GM12878 (cell line): Measurements from ENCODE around the gene NRDE2. TPM values are rescaled to one million over a fixed set of nuclear protein-coding genes. Genes with fewer than 3 reads are reported as not detected.

Source experiments
- ATAC-seq: fragments of 200-7000 bp; cut with Tn5 transposase; 3 replicates; pipeline ENCODE4 v1.9.1; 2020; ENCODE audit warnings: mild to moderate bottlenecking, moderate library complexity
- BruUV-seq: library from RNA; stranded (reverse); fragments of 400-500 nt; replicated peaks from 2 replicates; lab custom pipeline; 2021; lab: Mats Ljungman, UMichigan
- CTCF ChIA-PET: fragments of 300-600 bp; sonication (Branson Sonifier 250); formaldehyde crosslinking; extraction: SDS; loops from one replicate; lab custom pipeline; 2021; ENCODE audit warnings: inconsistent platforms; lab: Yijun Ruan, JAX
- POLR2A ChIA-PET: fragments of 350-600 bp; formaldehyde crosslinking; extraction: SDS; loops from one replicate; lab custom pipeline; 2021; ENCODE audit warnings: inconsistent platforms; lab: Charles Lee
- RAD21 ChIA-PET: fragments of 300-600 bp; sonication (Branson Sonifier 250); formaldehyde crosslinking; loops from one replicate; lab custom pipeline; 2023; ENCODE audit warnings: antibody characterized with exemption; ENCODE audit not compliant: unreplicated experiment; lab: Charles Lee
- SMC1A ChIA-PET: fragments of 300-600 bp; sonication (Branson Sonifier 250); formaldehyde crosslinking; loops from one replicate; lab custom pipeline; 2023; ENCODE audit not compliant: unreplicated experiment, uncharacterized antibody; lab: Charles Lee
- DNase-seq: peaks from one replicate; pipeline ENCODE4 v3.0.0-alpha.2; 2011; ENCODE audit warnings: low read depth, low spot score
- FAIRE-seq: peaks from 3 replicates; lab custom pipeline; 2011; peaks lifted over from hg19 to GRCh38; lab: Jason Lieb, UNC
- H2AFZ ChIP-seq: 2 replicates; pipeline ENCODE4 v1.6.0; 2011; ENCODE audit warnings: low read depth, low read length, control low read depth; ENCODE audit not compliant: control insufficient read depth
- H3K27ac ChIP-seq: 2 replicates; pipeline ENCODE4 v1.5.1; 2011; ENCODE audit warnings: control low read depth; ENCODE audit not compliant: control insufficient read depth, insufficient read depth
- H3K27me3 ChIP-seq, 2 experiments: replicated peaks in 1 of 2; 2 replicates each; pipeline versions ENCODE4 v1.6.0 to v1.6.1; 2011; ENCODE audit warnings: low read length in 1 of 2; ENCODE audit not compliant: control insufficient read depth in 2 of 2, insufficient read depth in 2 of 2
- H3K36me3 ChIP-seq, 2 experiments: 2 replicates each; pipeline ENCODE4 v1.5.1; 2011; ENCODE audit warnings: low read length in 1 of 2; ENCODE audit not compliant: control insufficient read depth in 2 of 2, insufficient read depth in 2 of 2
- H3K4me1 ChIP-seq: 2 replicates; pipeline ENCODE4 v1.6.1; 2011; ENCODE audit warnings: mild to moderate bottlenecking, low read length, moderate library complexity, mixed read lengths; ENCODE audit not compliant: control insufficient read depth, insufficient read depth
- H3K4me2 ChIP-seq: 2 replicates; pipeline ENCODE4 v1.6.0; 2011; ENCODE audit warnings: control low read depth; ENCODE audit not compliant: control insufficient read depth, insufficient read depth
- H3K4me3 ChIP-seq: fragments of 200-600 bp; sonication (generic); 2 replicates; pipeline ENCODE4 v1.5.1; 2016
- H3K79me2 ChIP-seq: 2 replicates; pipeline ENCODE4 v1.6.0; 2011; ENCODE audit warnings: low read length; ENCODE audit not compliant: control insufficient read depth, insufficient read depth
- H3K9ac ChIP-seq: 2 replicates; pipeline ENCODE4 v1.8.0; 2011; ENCODE audit warnings: low read length, control low read depth, mixed read lengths; ENCODE audit not compliant: control insufficient read depth, insufficient read depth
- H3K9me3 ChIP-seq: replicated peaks from 3 replicates; pipeline ENCODE4 v1.5.1; 2011; ENCODE audit warnings: mild to moderate bottlenecking, low read length; ENCODE audit not compliant: control insufficient read depth, insufficient read depth
- H4K20me1 ChIP-seq: 2 replicates; pipeline ENCODE4 v1.6.0; 2011; ENCODE audit not compliant: control insufficient read depth, insufficient read depth
- IKZF1 ChIP-seq: fragments of 450-650 bp; conservative IDR thresholded peaks from 2 replicates; pipeline ENCODE4 v1.6.1; 2017; ENCODE audit warnings: antibody characterized with exemption, mild to moderate bottlenecking
- SIN3A ChIP-seq: IDR thresholded peaks from 2 replicates; pipeline ENCODE4 v1.6.1; 2012; ENCODE audit warnings: low read depth, low read length, improper control_type of control experiment
- SIX5 ChIP-seq: IDR thresholded peaks from 2 replicates; pipeline ENCODE4 v1.6.1; 2011; ENCODE audit warnings: mild to moderate bottlenecking, low read depth, low read length, moderate library complexity; ENCODE audit not compliant: severe bottlenecking
- YY1 ChIP-seq: IDR thresholded peaks from 2 replicates; pipeline ENCODE4 v1.6.1; 2011; ENCODE audit warnings: low read depth, mild to moderate bottlenecking, low read length
- WGBS: methylation state at CpG from one replicate; pipeline ENCODE4 v1.1.6; 2016; ENCODE audit warnings: low lambda C conversion rate; ENCODE audit not compliant: insufficient replicate concordance, insufficient coverage; ENCODE audit errors: missing lambda C conversion rate; 5-methylcytosine and 5-hydroxymethylcytosine counted together
- in situ Hi-C: fragments of 300-500 bp; cut with MboI; formaldehyde crosslinking; loops from 9 replicates; pipeline ENCODE4 v1.14.3; 2018; ENCODE audit warnings: mixed read lengths
- intact Hi-C: fragments of 100-400 bp; cut with micrococcal nuclease; formaldehyde crosslinking; loops from one replicate; pipeline ENCODE4 v1.14.2; 2022; ENCODE audit not compliant: unreplicated experiment
- polyA plus RNA-seq, 11 experiments: library from polyadenylated mRNA; depleted of rRNA in 4 of 11; unstranded in 6 of 11; stranded (reverse) in 5 of 11; fragments of >200 nt; fragmentation: Nextera tagmentation in 4 of 11; fragmentation: Illumina TruSeq in 1 of 11; extraction: Ambion mirVana in 4 of 11; extraction: Trizol in 1 of 11; gene quantifications; 1 replicate in 1 of 11; 2 replicates in 10 of 11; pipeline versions ENCODE4 v1.2.1 to v1.2.3, GENCODE V29; 2011 to 2016; ENCODE audit warnings: inconsistent platforms in 2 of 11, missing spikeins in 2 of 11, low read depth in 1 of 11
- total RNA-seq, 4 experiments: library from RNA; depleted of rRNA in 3 of 4; stranded (reverse); fragments of >200 nt in 3 of 4; fragmentation: Illumina TruSeq in 1 of 4; extraction: Trizol in 1 of 4; gene quantifications; 2 replicates each; pipeline versions ENCODE4 v1.2.1 to v1.2.3, GENCODE V29; 2013 to 2021

The NRDE2 gene
- total and polyA plus RNA-seq, 10 of the 15 experiments (the other 5 are each of a cell fraction or from before 2014, with no cell fraction given): 8.3 to 21.0 (median 13.8) TPM

- Histone ChIP-seq H3K9me3 (no peaks in the 10 kb centered on the region), H3K4me2 (no peak overlapping the region), H3K79me2 (no peaks in the 10 kb centered on the region), H4K20me1 (no peaks in the 10 kb centered on the region), H3K9ac (no peak overlapping the region), H3K27me3 (no peaks in the 10 kb centered on the region), H3K27ac (no peak overlapping the region), H2AFZ (no peak overlapping the region), H3K36me3 (no peaks in the 10 kb centered on the region), H3K4me3 (no peak overlapping the region), H3K4me1 (no peaks in the 10 kb centered on the region)
- ChIA-PET SMC1A (no interaction called here), RAD21 (no interaction called here), POLR2A (no interaction called here), CTCF (interaction anchor here (1.4 to 1.5 kb wide), 2 partner anchors 255 to 290 kb away, joined by 3 to 4 read pairs; no protein-coding TSS in a partner anchor)
- no TSS peak for BruUV-seq
- no peak for DNase-seq
- TF ChIP-seq YY1 (no peak), SIX5 (no peak), IKZF1 (no peak), SIN3A (no peak)
- in situ Hi-C loops (no loop called here), intact Hi-C loops (no loop called here)
- no peak for FAIRE-seq
- no peak for ATAC-seq
- WGBS: 7% methylated on average over 4 of the region's 4 CpGs
Observed at GRCh38 chr14:90228478-90228877, 103.3 kb downstream of the NRDE2 start.

Other genes with a start within 250 kb of the NRDE2 start
- gene PSMC1, start 75.4 kb downstream of the NRDE2 start, total RNA-seq (2014; rRNA removed): 112 and 129 TPM in 2 replicates
- gene PSMC1, start 75.4 kb downstream of the NRDE2 start, total RNA-seq (2014; rRNA removed; fragmentation: Illumina TruSeq; extraction: Trizol): 260 and 277 TPM in 2 replicates
- gene PSMC1, start 75.4 kb downstream of the NRDE2 start, total RNA-seq (2021): 91.5 and 97.4 TPM in 2 replicates
- 160 and 232 TPM in 2 replicates for gene PSMC1, start 75.4 kb downstream of the NRDE2 start, polyA plus RNA-seq (2011; rRNA removed)
- gene PSMC1, start 75.4 kb downstream of the NRDE2 start, polyA plus RNA-seq (2014; fragmentation: Illumina TruSeq; extraction: Trizol): 286 and 401 TPM in 2 replicates
- gene PSMC1, start 75.4 kb downstream of the NRDE2 start, polyA plus RNA-seq (2014; fragmentation: Nextera tagmentation; extraction: Ambion mirVana): 100 to 1,000 TPM; 194 to 255 TPM
- gene PSMC1, start 75.4 kb downstream of the NRDE2 start, polyA plus RNA-seq (2014; rRNA removed): 114 and 135 TPM in 2 replicates
- gene PSMC1, start 75.4 kb downstream of the NRDE2 start, polyA plus RNA-seq (2016; fragmentation: Nextera tagmentation; extraction: Ambion mirVana): 100 to 1,000 TPM; 224 to 226 TPM
- gene CALM1, start 65.1 kb upstream of the NRDE2 start, total RNA-seq (2014; rRNA removed): 385 and 467 TPM in 2 replicates
- gene CALM1, start 65.1 kb upstream of the NRDE2 start, total RNA-seq (2014; rRNA removed; fragmentation: Illumina TruSeq; extraction: Trizol): 192 and 197 TPM in 2 replicates
- gene CALM1, start 65.1 kb upstream of the NRDE2 start, total RNA-seq (2021): 246 and 249 TPM in 2 replicates
- gene CALM1, start 65.1 kb upstream of the NRDE2 start, polyA plus RNA-seq (2011; rRNA removed): 219 and 309 TPM in 2 replicates
- 420 and 491 TPM in 2 replicates for gene CALM1, start 65.1 kb upstream of the NRDE2 start, polyA plus RNA-seq (2014; fragmentation: Illumina TruSeq; extraction: Trizol)
- 100 to 1,000 TPM; 110 to 175 TPM for gene CALM1, start 65.1 kb upstream of the NRDE2 start, polyA plus RNA-seq (2014; fragmentation: Nextera tagmentation; extraction: Ambion mirVana)
- 273 and 290 TPM in 2 replicates for gene CALM1, start 65.1 kb upstream of the NRDE2 start, polyA plus RNA-seq (2014; rRNA removed)
- 100 to 1,000 TPM; 679 to 729 TPM for gene CALM1, start 65.1 kb upstream of the NRDE2 start, polyA plus RNA-seq (2016; fragmentation: Nextera tagmentation; extraction: Ambion mirVana)